OCI-LY7 (cell line): ENCODE results near the gene RTEL1. TPM values are rescaled to one million over a fixed set of nuclear protein-coding genes. Genes with fewer than 3 reads are reported as not detected.

Experiments
- BruUV-seq: library from RNA; stranded (reverse); fragments of 400-500 nt; replicated peaks from 2 replicates; lab custom pipeline; 2021; lab: Mats Ljungman, UMichigan
- CTCF ChIA-PET: fragments of 300-600 bp; sonication (Branson Sonifier 250); formaldehyde crosslinking; loops from one replicate; lab custom pipeline; 2022; ENCODE audit warnings: antibody characterized with exemption; ENCODE audit not compliant: unreplicated experiment; lab: Charles Lee
- POLR2A ChIA-PET: fragments of 300-600 bp; sonication (Branson Sonifier 250); formaldehyde crosslinking; loops from one replicate; lab custom pipeline; 2022; ENCODE audit warnings: antibody characterized with exemption; lab: Charles Lee
- DNase-seq: peaks from one replicate; pipeline ENCODE4 v3.0.0-alpha.2; 2015; ENCODE audit warnings: low spot score
- H2AFZ ChIP-seq: fragments of 200-600 bp; sonication (generic), shearing (Covaris generic); 2 replicates; pipeline ENCODE4 v1.6.1; 2014; ENCODE audit warnings: mild to moderate bottlenecking, antibody characterized with exemption, low read length, moderate library complexity
- H3K27ac ChIP-seq: fragments of 200-600 bp; sonication (generic); 2 replicates; pipeline ENCODE4 v1.5.1; 2014; ENCODE audit warnings: mixed run types, low read depth, mild to moderate bottlenecking, moderate library complexity, low read length, inconsistent platforms; ENCODE audit not compliant: poor library complexity, severe bottlenecking
- H3K36me3 ChIP-seq: fragments of 200-600 bp; sonication (generic); 2 replicates; pipeline ENCODE4 v1.6.1; 2014; ENCODE audit warnings: mild to moderate bottlenecking, antibody characterized with exemption, low read length, moderate library complexity, mixed read lengths; ENCODE audit not compliant: insufficient read depth
- H3K4me1 ChIP-seq: fragments of 200-600 bp; sonication (generic); 2 replicates; pipeline ENCODE4 v1.5.1; 2014; ENCODE audit warnings: mild to moderate bottlenecking, low read length; ENCODE audit not compliant: insufficient read depth, poor library complexity, severe bottlenecking
- H3K4me2 ChIP-seq: fragments of 200-600 bp; sonication (generic); 2 replicates; pipeline ENCODE4 v1.6.1; 2014; ENCODE audit warnings: mild to moderate bottlenecking, low read length
- H3K4me3 ChIP-seq: fragments of 200-600 bp; sonication (generic); 2 replicates; pipeline ENCODE4 v1.5.1; 2014; ENCODE audit warnings: mild to moderate bottlenecking, low read depth, low read length; ENCODE audit not compliant: poor library complexity, severe bottlenecking
- H3K79me2 ChIP-seq: fragments of 200-600 bp; sonication (generic); 2 replicates; pipeline ENCODE4 v1.6.1; 2016; ENCODE audit warnings: low read depth, mild to moderate bottlenecking, low read length, moderate library complexity, mixed read lengths; ENCODE audit not compliant: insufficient read depth
- H3K9me2 ChIP-seq: fragments of 200-600 bp; sonication (generic); 2 replicates; pipeline ENCODE4 v1.6.1; 2016; ENCODE audit warnings: mild to moderate bottlenecking, low read length, mixed read lengths; ENCODE audit not compliant: insufficient read depth
- H3K9me3 ChIP-seq: fragments of 200-600 bp; sonication (generic); 2 replicates; pipeline ENCODE4 v1.6.1; 2014; ENCODE audit warnings: mild to moderate bottlenecking, mixed run types, low read length, mixed read lengths
- H4K20me1 ChIP-seq: fragments of 200-600 bp; sonication (generic); 2 replicates; pipeline ENCODE4 v1.6.1; 2014; ENCODE audit warnings: mild to moderate bottlenecking, antibody characterized with exemption, low read length, moderate library complexity, mixed read lengths; ENCODE audit not compliant: insufficient read depth
- EZH2phosphoT487 ChIP-seq: fragments of 200-600 bp; sonication (generic); IDR thresholded peaks from 2 replicates; pipeline ENCODE4 v1.6.1; 2018; ENCODE audit warnings: low read depth, borderline replicate concordance, mild to moderate bottlenecking, mixed run types, antibody characterized with exemption, low read length, moderate library complexity, mixed read lengths
- intact Hi-C: fragments of 100-400 bp; cut with micrococcal nuclease; formaldehyde crosslinking; loops from one replicate; pipeline ENCODE4 v1.10.0; 2022; ENCODE audit not compliant: unreplicated experiment
- total RNA-seq, 2 experiments: library from RNA; depleted of rRNA in 1 of 2; stranded (reverse); fragments of >200 nt in 1 of 2; shearing (Covaris generic) in 1 of 2; gene quantifications; 2 replicates each; pipeline ENCODE4 v1.2.3, GENCODE V29; 2014 to 2022
- TF ChIP-seq, protein P1 (sequence below): fragments of 200-600 bp; sonication (generic); conservative IDR thresholded peaks from 2 replicates; pipeline ENCODE4 v1.5.1; 2014; ENCODE audit warnings: mild to moderate bottlenecking, antibody characterized with exemption, low read length, moderate library complexity, mixed read lengths

Gene RTEL1
- total RNA-seq, 2 experiments from 2014 or later: 22.5 to 47.2 TPM

DNA sequence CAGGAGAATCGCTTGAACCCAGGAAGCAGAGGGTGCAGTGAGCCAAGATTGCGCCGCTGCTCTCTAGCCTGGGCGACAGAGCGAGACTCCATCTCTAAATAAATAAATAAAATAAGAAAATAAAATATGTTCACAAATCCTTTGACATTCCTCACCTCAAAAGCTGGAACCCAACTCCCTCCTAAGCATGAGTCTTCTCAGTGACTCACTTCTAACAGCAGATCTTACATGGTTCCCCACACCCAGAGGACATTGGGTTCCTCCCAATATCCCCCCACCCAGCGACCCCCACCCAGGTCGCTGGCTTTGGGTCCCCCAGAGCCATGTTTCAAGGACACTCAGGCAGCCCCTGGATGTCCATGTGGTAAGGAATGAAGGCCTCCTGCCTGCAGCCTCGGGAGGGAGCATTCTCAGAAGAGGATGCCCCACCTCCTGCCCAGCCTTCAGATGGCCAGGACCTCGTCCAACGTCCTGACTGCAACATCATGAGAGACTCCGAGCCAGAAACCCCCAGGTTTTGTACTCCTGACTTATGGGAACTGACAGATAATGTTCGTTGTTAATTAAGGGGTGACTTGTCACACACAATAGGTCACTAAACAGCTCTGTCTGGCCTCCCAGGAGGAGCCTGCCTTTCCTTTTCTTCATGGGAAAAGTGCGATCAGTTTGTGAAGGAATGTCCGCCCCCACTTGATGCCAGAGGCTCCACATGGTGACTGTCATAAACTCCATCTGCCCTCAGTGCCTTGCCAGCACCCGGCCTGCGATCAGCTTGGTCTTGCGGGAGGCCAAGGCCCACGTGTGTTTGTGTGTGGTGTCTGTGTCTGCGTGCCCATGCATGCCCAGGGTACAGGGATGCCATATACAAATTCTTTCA lies 21.1 kb upstream of the RTEL1 start:
- ChIA-PET POLR2A (interaction anchor here (2.4 kb wide), 1 partner anchor 10 kb away, joined by 11 read pairs; the partner anchor contains the start of gene GMEB2), CTCF (no interaction called here)
- TF ChIP-seq, protein P1, sequence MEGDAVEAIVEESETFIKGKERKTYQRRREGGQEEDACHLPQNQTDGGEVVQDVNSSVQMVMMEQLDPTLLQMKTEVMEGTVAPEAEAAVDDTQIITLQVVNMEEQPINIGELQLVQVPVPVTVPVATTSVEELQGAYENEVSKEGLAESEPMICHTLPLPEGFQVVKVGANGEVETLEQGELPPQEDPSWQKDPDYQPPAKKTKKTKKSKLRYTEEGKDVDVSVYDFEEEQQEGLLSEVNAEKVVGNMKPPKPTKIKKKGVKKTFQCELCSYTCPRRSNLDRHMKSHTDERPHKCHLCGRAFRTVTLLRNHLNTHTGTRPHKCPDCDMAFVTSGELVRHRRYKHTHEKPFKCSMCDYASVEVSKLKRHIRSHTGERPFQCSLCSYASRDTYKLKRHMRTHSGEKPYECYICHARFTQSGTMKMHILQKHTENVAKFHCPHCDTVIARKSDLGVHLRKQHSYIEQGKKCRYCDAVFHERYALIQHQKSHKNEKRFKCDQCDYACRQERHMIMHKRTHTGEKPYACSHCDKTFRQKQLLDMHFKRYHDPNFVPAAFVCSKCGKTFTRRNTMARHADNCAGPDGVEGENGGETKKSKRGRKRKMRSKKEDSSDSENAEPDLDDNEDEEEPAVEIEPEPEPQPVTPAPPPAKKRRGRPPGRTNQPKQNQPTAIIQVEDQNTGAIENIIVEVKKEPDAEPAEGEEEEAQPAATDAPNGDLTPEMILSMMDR: no peak
- no peak for TF ChIP-seq EZH2phosphoT487
- intact Hi-C loops: no loop called here
- H3K9me3 ChIP-seq: no peaks in the 10 kb centered on the region
- no peak overlapping the region for H3K4me3 ChIP-seq
- no peaks in the 10 kb centered on the region for H3K79me2 ChIP-seq
- no peak overlapping the region for H3K4me2 ChIP-seq
- DNase-seq: no peak
- BruUV-seq: no TSS peak
- H2AFZ ChIP-seq: no peak overlapping the region
- no peaks in the 10 kb centered on the region for H3K36me3 ChIP-seq
- H4K20me1 ChIP-seq: no peaks in the 10 kb centered on the region
- H3K27ac ChIP-seq: no peak overlapping the region
- H3K4me1 ChIP-seq: peaks cover 34% of the 10 kb centered on the region
- H3K9me2 ChIP-seq: no peaks in the 10 kb centered on the region

DNA sequence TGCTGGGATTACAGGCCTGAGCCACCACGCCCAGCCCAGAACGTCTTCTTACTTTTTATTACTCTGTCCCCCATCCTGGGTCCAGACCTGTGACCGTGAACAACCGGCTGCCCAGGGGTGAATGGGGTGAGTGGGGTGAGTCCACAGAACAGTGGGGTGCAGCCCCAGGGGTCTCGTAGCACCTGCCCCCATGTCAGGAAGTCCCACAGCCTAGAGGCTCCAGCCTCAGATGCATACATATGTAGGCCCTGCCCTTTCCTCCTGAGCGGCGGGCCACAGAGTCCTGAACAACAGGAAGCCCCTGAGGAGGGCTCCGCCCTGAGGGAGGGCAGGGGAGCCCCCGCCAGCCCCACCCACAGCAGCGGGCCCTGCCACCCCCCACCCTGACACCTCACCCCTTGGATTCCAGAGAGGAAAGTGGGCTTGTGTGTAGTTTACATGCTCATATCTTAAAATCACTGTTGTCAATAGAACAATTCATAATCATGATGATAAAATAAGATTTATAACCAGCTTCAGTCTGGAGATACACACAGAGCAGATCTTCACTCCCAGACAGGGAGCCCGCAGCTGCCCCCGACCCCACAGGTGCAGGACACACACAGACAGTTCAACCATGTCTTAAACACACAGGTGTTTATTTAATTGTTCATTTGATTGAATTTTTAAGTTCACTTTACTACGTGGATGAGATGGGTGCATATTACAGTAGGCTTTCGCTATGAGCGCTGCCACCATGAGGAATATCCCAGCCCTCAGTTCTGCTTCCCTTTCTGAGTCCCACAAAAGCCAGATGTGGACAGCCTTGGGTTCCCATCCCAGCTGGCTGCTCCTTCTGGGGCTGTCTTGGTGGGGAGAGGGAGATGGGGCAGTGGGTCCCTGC lies 18.8 kb upstream of the RTEL1 start:
- Histone ChIP-seq H3K4me2 (peak overlapping the region; percentile 76), H3K36me3 (no peaks in the 10 kb centered on the region), H3K79me2 (no peaks in the 10 kb centered on the region), H3K4me3 (peak overlapping the region; percentile 74), H3K27ac (peak overlapping the region; percentile 80), H3K9me3 (no peaks in the 10 kb centered on the region), H3K4me1 (peaks cover 43% of the 10 kb centered on the region), H4K20me1 (no peaks in the 10 kb centered on the region), H2AFZ (peak overlapping the region; percentile 31; the same call in 1 of the 2 replicates), H3K9me2 (no peaks in the 10 kb centered on the region)
- no TSS peak for BruUV-seq
- intact Hi-C loops: loop anchor here (1.0 kb wide), 1 partner anchor 11 kb away; no protein-coding TSS in a partner anchor
- CTCF ChIA-PET: no interaction called here
- TF ChIP-seq, protein P1: peak; percentile 41; the same call in 1 of the 2 replicates
- no peak for TF ChIP-seq EZH2phosphoT487
- peak; percentile 89 for DNase-seq
- POLR2A ChIA-PET: interaction anchor here (0.7 to 2.4 kb wide), 2 partner anchors 9 to 12 kb away, joined by 4 to 11 read pairs; partner anchors contain the start of gene GMEB2
